D721Med (cell line): ENCODE results near the gene FUT9.

Experiments used
- DNase-seq: peaks from one replicate; pipeline ENCODE4 v3.0.0; 2011; ENCODE audit warnings: low spot score; ENCODE audit not compliant: insufficient read length
- FAIRE-seq: peaks from 2 replicates; lab custom pipeline; 2011; peaks lifted over from hg19 to GRCh38; lab: Jason Lieb, UNC
- CTCF ChIP-seq: IDR thresholded peaks from 2 replicates; pipeline ENCODE4 v1.5.1; 2012; ENCODE audit warnings: mild to moderate bottlenecking, control low read depth; ENCODE audit not compliant: insufficient read depth; ENCODE audit errors: missing control alignments

FUT9 gene

GRCh38 chr6:96015518-96016333 lies at the start of gene FUT9:
Gene FUT9 (plus strand): TSS chr6:96015974. CDS start chr6:96203156, 187,182 bp downstream.
- TF ChIP-seq CTCF: peak; percentile 7
- DNase-seq (peak; percentile 13), FAIRE-seq (no peak)

GRCh38 chr6:95967594-95967993 lies 48.2 kb upstream of the FUT9 start:
- FAIRE-seq (no peak), DNase-seq (no peak)
- TF ChIP-seq CTCF: no peak

GRCh38 chr6:95973976-95974375 lies 41.8 kb upstream of the FUT9 start:
- no peak for FAIRE-seq
- DNase-seq: no peak
- no peak for TF ChIP-seq CTCF

GRCh38 chr6:95978230-95978629 lies 37.5 kb upstream of the FUT9 start:
- no peak for TF ChIP-seq CTCF
- FAIRE-seq: peak; percentile 80
- DNase-seq: no peak

GRCh38 chr6:95991906-95992305 lies 23.9 kb upstream of the FUT9 start:
- DNase-seq: no peak
- no peak for FAIRE-seq
- no peak for TF ChIP-seq CTCF

- TF ChIP-seq CTCF: no peak
- FAIRE-seq: no peak
- DNase-seq: no peak
These were observed 21.6 kb upstream of the FUT9 start for GRCh38 chr6:95994151-95994550.

GRCh38 chr6:95998133-95998532 lies 17.6 kb upstream of the FUT9 start:
- no peak for TF ChIP-seq CTCF
- FAIRE-seq (no peak), DNase-seq (no peak)
